ENCODE results near the gene SYNE3. TPM values are rescaled to one million over a fixed set of nuclear protein-coding genes. Genes with fewer than 3 reads are reported as not detected.
A peak's percentile ranks its signal among the peaks of the same experiment; 100 is the strongest.

SYNE3 gene
- total RNA-seq, 1 donor from 2014 or later: 27.0 TPM

DNA sequence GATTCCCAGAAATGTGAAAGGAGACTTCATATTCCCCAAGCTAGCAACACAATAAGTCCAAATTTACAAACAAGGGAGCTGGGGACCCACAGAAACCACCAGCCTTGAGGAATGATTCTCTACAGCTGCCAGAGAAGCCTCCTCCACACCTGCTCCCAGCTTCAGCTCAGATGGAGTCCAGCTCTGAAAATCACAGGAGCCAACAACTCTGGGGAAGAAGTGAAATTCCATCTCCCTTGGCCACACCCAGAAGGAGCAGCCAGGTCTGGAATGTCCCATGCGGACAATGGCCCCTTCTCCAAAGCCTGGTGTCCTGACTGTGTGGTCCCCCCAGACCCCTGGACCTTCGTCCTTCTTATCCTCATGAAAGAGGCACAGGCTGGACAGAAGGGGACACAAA lies 45.4 kb downstream of the SYNE3 start:
- intact Hi-C loops (cut with DNase I): no loop called here

DNA sequence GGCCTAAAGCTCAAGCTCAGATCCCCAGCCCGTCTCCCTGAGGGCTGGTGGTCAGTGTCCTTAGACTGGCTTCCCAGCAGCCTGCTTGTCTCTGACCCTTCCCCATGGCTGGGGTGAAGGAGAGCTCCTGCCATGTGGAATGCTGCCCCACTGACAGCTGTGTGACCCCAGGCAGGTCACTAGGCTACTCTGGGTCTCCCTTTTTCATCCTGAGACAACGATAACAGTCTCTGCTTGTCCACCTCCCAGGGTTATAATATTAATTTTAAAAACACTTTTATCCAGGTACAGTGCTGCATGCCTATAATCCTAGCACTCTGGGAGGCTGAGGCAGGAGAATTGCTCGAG lies 47.3 kb downstream of the SYNE3 start:
- H3K27ac ChIP-seq: no peak overlapping the region

More for the DNA sequence above, 45.4 kb downstream of the SYNE3 start:
- Histone ChIP-seq H3K36me3 (peaks cover 0 to 30% of the 10 kb centered on the region in 2 donors), H3K27ac (peak overlapping the region; percentile 37), H3K4me3 (no peak overlapping the region), H3K9me3 (no peaks in the 10 kb centered on the region), H3K27me3 (no peaks in the 10 kb centered on the region), H3K4me1 (peaks cover 33% of the 10 kb centered on the region)
- DNase-seq (ENCODE audit: extremely low spot score in 2 of 2): no peak
- TF ChIP-seq POLR2A (IDR thresholded peaks at IDR 0.05) (no peak), POLR2AphosphoS5 (IDR thresholded peaks at IDR 0.05; ENCODE audit: insufficient read depth in 1 of 2, low read depth in 1 of 2) (no peak)
- TF ChIP-seq, protein P1, sequence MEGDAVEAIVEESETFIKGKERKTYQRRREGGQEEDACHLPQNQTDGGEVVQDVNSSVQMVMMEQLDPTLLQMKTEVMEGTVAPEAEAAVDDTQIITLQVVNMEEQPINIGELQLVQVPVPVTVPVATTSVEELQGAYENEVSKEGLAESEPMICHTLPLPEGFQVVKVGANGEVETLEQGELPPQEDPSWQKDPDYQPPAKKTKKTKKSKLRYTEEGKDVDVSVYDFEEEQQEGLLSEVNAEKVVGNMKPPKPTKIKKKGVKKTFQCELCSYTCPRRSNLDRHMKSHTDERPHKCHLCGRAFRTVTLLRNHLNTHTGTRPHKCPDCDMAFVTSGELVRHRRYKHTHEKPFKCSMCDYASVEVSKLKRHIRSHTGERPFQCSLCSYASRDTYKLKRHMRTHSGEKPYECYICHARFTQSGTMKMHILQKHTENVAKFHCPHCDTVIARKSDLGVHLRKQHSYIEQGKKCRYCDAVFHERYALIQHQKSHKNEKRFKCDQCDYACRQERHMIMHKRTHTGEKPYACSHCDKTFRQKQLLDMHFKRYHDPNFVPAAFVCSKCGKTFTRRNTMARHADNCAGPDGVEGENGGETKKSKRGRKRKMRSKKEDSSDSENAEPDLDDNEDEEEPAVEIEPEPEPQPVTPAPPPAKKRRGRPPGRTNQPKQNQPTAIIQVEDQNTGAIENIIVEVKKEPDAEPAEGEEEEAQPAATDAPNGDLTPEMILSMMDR (IDR thresholded peaks at IDR 0.05): no peak

DNA sequence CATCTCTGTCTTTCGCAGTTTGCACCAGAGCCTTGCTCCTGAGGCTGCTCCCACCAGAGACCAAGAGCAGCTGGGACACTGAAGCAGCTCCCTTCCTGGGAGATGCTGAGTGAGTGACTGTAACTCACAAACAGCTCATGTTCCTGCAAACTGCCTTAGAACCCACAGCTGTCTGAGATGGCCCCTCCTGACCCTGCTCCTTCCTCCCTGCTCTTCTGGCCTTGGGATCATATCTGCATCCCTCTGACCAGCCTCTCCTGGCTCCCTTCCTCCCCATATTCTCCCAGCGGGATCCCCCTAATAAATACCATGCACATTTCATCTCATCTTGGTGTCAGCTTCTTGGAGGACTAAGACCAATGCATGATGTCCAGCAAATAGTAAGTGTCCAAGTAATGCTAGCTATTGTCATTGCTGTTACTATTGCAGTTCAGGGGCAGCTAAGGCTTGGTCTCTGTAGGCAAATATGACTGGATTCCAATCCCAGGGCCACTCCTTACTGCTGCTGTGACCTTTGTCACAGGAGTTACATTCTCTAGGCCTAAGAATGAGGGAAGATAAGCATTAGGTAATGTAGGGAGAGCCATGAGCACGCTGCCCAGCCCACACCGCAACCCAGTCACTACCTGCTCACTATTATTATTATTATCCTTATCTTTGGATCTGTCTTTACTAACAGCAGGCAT lies 47.9 kb downstream of the SYNE3 start:
- Histone ChIP-seq H3K4me1 (peaks cover 37% of the 10 kb centered on the region), H3K27me3 (no peaks in the 10 kb centered on the region), H3K36me3 (peaks cover 0 to 24% of the 10 kb centered on the region in 2 donors), H3K27ac (no peak overlapping the region), H3K9me3 (no peaks in the 10 kb centered on the region), H3K4me3 (no peak overlapping the region)
- DNase-seq (ENCODE audit: extremely low spot score in 2 of 2): no peak
- TF ChIP-seq, protein P1 (IDR thresholded peaks at IDR 0.05): no peak
- no peak for TF ChIP-seq POLR2AphosphoS5 (IDR thresholded peaks at IDR 0.05; ENCODE audit: insufficient read depth in 1 of 2, low read depth in 1 of 2)
- no peak for TF ChIP-seq POLR2A (IDR thresholded peaks at IDR 0.05)
- intact Hi-C loops (cut with DNase I): no loop called here

More for the DNA sequence above, 47.3 kb downstream of the SYNE3 start:
- Histone ChIP-seq H3K36me3 (peaks cover 0 to 27% of the 10 kb centered on the region in 2 donors), H3K4me1 (peaks cover 33% of the 10 kb centered on the region), H3K9me3 (no peaks in the 10 kb centered on the region), H3K4me3 (no peak overlapping the region), H3K27me3 (no peaks in the 10 kb centered on the region)
- intact Hi-C loops (cut with DNase I): no loop called here
- no peak for DNase-seq (ENCODE audit: extremely low spot score in 2 of 2)
- TF ChIP-seq POLR2A (IDR thresholded peaks at IDR 0.05): no peak
- TF ChIP-seq, protein P1 (IDR thresholded peaks at IDR 0.05): no peak
- no peak for TF ChIP-seq POLR2AphosphoS5 (IDR thresholded peaks at IDR 0.05; ENCODE audit: insufficient read depth in 1 of 2, low read depth in 1 of 2)

DNA sequence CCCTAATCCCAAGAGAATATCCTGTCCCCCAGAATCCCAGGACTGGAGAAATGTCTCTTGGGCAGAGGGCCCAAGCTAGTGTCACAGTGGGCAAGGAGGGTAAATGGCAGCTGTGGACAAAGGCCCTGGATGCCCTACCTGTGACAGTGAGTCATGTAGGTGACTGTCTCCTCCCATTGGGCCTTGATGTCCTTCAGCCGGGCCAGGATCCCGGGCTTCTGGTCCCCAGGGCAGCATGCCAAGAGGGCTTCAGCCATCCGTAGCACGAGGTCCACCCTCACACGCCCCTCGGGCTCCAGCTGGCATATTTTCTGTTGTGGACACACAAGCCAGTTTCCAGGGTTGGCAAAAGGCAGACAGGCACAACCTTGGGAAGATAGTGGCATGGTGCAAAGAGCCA lies 48.8 kb downstream of the SYNE3 start:
- Histone ChIP-seq H3K27me3 (no peaks in the 10 kb centered on the region), H3K4me1 (peaks cover 29% of the 10 kb centered on the region), H3K4me3 (no peak overlapping the region), H3K27ac (no peak overlapping the region), H3K36me3 (peaks cover 0 to 24% of the 10 kb centered on the region in 2 donors), H3K9me3 (no peaks in the 10 kb centered on the region)
- intact Hi-C loops (cut with DNase I): no loop called here
- DNase-seq (ENCODE audit: extremely low spot score in 2 of 2): no peak
- no peak for TF ChIP-seq POLR2A (IDR thresholded peaks at IDR 0.05)
- TF ChIP-seq, protein P1 (IDR thresholded peaks at IDR 0.05): no peak
- no peak for TF ChIP-seq POLR2AphosphoS5 (IDR thresholded peaks at IDR 0.05; ENCODE audit: insufficient read depth in 1 of 2, low read depth in 1 of 2)

DNA sequence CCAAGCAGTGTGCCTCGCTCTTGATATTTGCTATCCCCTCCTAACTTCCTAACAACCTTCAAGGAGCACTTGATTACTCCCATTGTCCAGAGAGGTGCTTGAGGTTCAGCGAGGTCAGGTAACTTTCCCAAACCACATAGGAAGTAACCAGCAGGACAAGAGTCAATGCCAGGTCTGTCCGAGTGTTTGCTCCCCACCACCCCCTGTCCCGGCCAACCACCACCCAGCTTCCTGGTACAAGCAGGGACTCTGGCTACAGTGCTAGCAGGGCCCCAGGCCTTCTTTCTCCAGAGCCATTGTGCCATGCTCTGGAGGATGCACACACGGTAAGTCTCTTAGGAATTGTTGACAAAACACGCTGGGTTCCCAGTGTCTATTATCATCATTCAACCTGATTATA lies 49.2 kb downstream of the SYNE3 start:
- Histone ChIP-seq H3K27ac (no peak overlapping the region), H3K9me3 (no peaks in the 10 kb centered on the region), H3K36me3 (peaks cover 0 to 24% of the 10 kb centered on the region in 2 donors), H3K4me1 (peaks cover 25% of the 10 kb centered on the region), H3K4me3 (no peak overlapping the region), H3K27me3 (no peaks in the 10 kb centered on the region)
- DNase-seq (ENCODE audit: extremely low spot score in 2 of 2): no peak
- intact Hi-C loops (cut with DNase I): no loop called here
- TF ChIP-seq POLR2AphosphoS5 (IDR thresholded peaks at IDR 0.05; ENCODE audit: insufficient read depth in 1 of 2, low read depth in 1 of 2) (no peak), POLR2A (IDR thresholded peaks at IDR 0.05) (no peak)
- TF ChIP-seq, protein P1 (IDR thresholded peaks at IDR 0.05): no peak

Measured in vagina (tissue), 2 donors.